ENCODE results near the gene ZNF423. TPM values are rescaled to one million over a fixed set of nuclear protein-coding genes. Genes with fewer than 3 reads are reported as not detected.
"Not testable (repeated sequence)": the region's sequence is repeated elsewhere in the genome, so short reads cannot be mapped to it uniquely, and the experiment has no call there.

Gene ZNF423
- polyA plus RNA-seq, 4 donors: 28.0 to 38.7 (median 29.0) TPM

DNA sequence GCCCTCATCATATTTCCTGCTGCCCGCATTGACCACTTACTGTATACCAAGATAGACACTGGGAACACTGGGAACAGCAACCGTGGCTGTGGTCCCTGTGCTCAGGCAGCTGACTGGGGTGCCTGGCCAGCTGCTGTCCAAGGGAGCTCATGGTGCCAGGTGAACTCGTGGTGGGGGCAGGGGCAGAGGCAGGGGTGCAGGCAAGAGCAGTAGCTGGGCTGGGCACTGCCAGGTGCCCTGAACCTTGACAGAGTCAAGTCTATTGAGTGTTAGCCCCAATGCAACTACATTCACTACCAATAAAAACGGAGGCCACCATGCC, 279.8 kb downstream of the ZNF423 start:
- no peak for DNase-seq (ENCODE audit: low read depth in 4 of 4, low spot score in 3 of 4)

GRCh38 chr16:49575346-49576172, 280.4 kb downstream of the ZNF423 start:
- no peak for DNase-seq (ENCODE audit: low read depth in 4 of 4, low spot score in 3 of 4)

- DNase-seq (ENCODE audit: low read depth in 4 of 4, low spot score in 3 of 4): no peak
Observed at GRCh38 chr16:49574826-49575225, 281.1 kb downstream of the ZNF423 start.

DNA sequence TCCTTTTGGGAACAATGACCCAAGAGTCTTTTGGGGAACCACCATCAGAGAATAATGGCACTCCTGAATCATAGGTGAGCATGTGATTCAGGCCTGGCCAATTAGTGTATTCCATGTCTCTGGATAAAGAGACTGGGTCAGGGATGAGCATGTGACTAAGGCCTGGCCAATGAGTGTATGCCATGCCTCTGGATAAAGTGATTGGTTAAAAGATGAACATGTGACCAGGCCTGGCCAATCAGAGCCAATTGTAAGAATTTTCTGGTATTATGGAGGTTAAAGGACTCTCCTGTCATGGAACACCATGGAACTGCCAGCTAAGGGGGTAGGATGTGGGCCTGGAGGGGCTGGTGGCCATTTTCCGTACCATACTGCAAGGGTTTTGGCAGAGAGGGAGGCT, 288.0 kb downstream of the ZNF423 start:
- no peak for DNase-seq (ENCODE audit: low read depth in 4 of 4, low spot score in 3 of 4)

- DNase-seq (ENCODE audit: low read depth in 4 of 4, low spot score in 3 of 4): no peak
Observed at GRCh38 chr16:49566432-49566831, 289.5 kb downstream of the ZNF423 start.

DNA sequence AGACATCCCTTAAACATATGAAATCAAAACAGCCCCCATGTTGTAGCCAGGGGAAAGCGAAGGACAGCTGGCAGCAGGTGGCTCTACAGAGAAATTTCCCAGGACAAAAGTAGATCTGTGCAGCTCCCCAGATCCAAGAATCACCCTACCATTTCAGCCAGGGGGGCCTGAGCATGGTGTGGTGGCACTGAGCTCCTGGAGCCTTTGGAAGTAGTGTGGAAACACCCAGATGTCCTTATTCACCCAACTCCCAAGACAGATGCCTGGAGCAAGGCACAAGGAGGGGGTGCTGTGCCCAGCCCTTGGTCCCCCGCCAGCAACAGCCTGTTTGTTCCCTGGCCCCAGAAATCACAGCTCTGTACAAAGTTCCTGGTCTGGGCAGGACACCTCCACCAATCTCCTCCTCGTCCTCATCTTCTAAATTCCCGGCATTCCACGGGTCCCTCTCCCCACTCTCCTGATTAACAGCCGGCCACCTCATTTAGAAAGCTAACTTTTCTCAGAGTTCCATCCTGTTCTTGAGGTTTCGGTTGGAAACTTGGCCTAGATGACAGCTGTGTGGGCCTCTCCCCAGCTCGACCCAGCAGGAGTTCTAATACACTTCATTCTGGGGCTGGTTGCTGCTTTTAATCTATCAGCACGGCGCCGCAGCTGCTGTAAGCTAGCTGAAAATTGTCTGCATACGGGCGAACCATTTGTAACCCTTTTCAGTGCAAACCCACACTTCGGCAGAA, 291.2 kb downstream of the ZNF423 start:
- DNase-seq (ENCODE audit: low read depth in 4 of 4, low spot score in 3 of 4): no peak

DNA sequence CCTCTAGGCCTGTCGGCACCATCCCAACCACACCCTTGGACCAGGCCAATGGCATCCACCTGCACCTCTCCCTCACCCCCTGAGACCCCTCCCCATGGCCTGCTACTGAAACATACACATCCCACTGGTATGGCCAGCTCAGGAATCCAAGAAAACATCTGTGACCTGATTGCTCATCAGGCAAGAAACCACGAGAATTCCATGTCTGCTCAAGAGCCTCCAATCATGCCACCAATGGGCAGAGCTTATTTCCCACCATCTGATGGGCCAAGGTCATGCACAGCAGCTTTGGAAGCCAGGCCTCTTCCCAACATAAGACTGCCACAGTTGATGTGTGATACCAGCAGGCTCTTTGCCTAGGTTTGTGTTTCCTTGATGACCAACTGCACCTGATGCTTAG, 292.2 kb downstream of the ZNF423 start:
- no peak for DNase-seq (ENCODE audit: low read depth in 4 of 4, low spot score in 3 of 4)

GRCh38 chr16:49562894-49563293, 293.0 kb downstream of the ZNF423 start:
- not testable (repeated sequence) for DNase-seq (ENCODE audit: low read depth in 4 of 4, low spot score in 3 of 4)

DNA sequence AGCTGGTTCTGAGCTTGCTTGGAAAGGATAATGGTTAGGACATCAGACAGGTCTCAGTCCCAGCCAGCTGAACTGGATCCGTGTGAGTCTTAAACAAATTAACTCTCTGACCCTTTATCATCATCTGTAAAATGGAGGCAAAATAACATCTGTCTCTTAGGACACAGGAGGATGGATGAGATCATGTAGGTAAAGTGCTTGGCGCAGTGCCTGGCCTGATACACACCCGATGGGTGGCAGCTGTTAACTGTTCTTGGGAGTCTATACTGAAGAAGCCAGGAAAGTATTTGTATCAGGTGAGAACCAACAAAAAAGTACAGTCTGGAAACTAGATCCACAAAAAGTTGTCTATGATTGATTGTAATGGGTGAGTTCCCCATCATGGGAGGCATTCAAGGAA, 293.7 kb downstream of the ZNF423 start:
- no peak for DNase-seq (ENCODE audit: low read depth in 4 of 4, low spot score in 3 of 4)

DNA sequence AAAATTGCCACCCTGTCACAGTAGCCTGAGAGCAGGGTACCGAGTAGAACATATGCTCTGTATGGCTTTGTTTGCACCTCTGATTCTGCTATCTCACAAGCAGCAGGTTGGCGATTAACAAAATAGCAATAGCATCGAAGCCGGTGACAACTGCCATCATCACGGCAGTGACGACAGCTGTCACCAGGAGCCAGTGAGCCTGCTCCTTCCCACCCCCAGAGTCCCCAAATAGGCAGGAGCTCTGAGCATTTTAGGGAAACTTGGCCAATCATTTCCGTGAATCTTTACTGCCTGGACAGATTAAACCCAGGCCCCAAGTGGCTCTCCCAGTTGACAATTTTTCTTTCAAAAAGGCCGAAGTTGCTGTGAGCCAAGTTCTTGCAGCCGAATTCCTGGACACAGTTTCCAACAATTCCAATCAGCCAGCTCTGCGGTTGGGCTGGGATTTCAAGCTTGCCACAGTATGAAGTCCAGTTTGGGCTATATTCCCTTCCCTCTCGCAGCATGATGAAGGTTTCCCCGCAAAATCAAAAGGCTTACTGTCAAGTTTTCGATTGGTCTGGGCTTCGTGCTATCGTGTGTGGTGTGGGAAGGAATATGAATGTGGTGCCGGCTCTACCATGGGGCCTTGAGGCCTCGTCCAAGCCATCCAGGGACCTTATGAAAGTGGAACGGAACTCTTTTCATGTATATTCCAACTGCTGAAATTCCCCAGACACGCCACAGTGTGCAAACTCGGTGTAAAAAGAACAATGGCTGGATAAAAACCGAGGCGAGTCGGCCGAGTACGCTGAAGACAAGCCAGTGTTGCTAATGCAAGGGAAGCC, 295.7 kb downstream of the ZNF423 start:
- DNase-seq (ENCODE audit: low read depth in 4 of 4, low spot score in 3 of 4): no peak

DNA sequence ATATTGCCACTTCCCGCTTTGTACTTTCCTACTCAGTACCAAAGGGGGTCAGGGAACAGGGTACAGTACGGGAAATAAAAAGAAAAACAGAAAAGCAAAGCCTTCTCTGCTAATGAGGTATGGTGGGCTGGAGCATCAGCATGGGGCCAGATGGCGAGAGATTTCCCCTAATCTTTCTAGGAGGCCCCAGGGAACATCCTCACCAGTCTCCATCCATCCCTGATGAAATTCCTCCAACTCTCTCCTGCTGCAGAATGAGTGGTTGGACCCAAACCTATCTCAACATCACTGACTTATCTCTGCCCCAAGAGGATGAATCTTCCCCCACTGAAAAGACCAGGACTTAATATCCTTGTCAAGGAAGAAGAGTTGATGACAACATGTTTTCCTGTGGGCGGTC, 296.7 kb downstream of the ZNF423 start:
- DNase-seq (ENCODE audit: low read depth in 4 of 4, low spot score in 3 of 4): no peak

DNA sequence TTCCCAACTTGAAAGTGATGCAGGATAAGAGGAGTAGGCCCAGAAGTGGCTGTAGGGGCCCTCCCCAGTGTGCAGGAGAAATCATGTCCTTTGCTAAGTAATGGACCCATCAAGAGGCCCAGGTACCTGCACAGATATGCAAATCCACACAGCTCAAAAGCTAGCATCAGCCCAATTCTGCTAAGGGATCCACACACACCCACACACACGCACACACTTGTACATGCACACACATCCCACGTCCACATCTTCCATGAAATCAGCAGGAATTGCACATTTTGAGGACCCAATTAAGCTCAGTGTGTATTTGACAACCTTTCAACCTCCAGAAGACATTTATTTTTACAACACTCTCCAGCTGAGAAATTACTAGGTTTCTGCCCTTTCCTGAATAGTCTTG, 297.5 kb downstream of the ZNF423 start:
- DNase-seq (ENCODE audit: low read depth in 4 of 4, low spot score in 3 of 4): no peak

DNA sequence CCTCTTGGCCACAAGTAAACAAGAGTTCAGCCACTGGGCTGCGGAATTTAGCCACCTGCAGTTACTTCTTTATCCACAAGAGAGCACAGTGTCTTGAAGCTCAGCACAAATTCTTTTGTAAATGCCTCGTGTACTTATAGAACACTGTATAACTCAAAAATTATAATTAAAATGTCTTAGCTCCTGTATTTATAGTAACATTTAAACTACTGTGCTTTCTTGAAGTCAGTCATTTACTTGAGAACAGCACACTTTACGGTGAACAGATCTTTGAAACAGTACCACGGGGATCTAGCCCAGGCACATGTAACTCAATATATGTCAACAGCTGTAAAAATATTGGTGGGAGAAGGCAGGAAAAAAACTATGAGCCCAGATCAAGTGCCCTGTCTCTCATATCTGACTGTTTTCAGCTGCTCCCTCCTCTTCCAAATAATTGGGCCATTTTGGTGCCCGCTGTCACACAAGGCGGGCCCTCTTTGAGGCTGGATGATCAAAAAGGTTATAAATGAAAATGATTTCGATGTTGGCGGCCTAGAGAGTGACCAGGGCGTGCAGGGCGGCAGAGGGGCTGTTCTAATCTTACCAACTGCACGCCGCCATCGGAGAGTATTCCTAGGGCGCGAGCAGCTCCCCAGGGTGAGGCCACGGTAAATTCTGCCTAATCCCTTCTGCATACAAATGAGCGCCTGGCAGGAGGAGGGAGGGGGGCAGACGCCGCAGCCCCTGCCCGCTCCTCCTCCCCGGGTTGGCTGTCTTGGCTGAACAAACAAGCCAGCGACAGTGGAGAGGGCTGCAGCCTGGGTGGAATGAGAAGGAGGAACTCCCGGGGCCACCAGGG, 299.1 kb downstream of the ZNF423 start:
- DNase-seq (ENCODE audit: low read depth in 4 of 4, low spot score in 3 of 4): peak; percentile 52 to 66 (median 60)

DNA sequence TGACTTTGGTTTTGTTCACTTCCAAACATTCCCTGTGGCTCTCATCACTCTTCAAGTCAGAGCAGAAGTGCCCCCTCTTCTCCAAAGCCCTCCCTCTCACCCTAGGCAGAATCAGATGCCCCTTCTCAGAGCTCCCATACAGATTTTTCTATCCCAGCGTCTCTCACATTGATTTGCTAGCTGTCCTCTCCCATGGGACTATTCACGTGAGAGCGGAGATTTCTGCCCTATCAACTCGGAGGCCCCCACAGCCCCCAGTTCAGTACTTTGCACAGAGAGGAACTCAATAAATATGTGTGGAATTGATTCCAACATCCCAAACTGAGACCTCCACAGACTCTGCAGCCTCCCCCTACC, 299.7 kb downstream of the ZNF423 start:
- no peak for DNase-seq (ENCODE audit: low read depth in 4 of 4, low spot score in 3 of 4)

DNA sequence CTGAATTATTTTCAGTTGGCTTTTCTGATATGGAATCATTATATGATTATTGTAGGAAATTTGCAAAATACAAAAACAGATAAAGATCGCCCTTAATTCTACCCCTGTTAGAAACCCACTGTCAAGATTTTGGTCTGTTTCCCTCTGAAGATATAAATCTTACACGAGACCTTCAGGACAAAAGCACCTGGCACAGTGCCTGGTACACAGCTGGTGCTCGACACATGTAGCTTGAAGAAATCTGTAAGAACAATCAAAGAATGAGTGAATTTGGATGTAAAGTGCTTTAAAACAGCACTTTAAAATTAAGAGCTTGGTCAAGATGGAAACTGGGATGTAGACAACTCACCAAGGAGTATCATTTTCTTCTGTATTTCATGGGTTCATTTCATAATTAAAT, 301.2 kb downstream of the ZNF423 start:
- DNase-seq (ENCODE audit: low read depth in 4 of 4, low spot score in 3 of 4): no peak

DNA sequence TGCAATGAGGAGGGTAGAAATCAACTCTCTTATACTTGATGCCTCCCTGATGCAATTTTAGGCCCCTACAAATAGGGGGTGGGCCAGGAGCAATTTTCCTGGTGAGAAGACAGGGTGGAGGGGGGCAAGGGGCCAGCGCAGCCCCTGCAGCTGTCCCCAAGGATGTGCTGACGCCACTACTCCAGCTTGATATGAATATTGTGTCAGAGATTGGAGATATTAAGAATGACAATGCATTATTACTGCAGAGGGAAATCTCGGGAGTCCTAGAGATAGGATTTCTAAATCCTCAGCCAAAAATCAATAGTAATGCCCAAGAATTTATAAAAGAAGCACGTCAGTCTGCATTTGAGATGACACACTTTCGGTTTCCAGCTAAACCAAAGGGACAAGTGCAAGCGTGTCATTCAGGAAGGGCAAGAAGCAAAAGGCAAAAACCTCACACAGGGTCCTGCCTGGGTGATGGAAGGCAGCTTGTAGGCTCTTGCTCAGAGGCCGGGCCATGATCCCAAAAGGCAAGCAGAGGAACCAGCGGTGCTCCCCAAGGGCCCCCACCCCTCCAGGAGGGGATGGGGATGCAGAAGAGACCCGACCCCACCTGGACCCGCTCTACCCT, 303.5 kb downstream of the ZNF423 start:
- no peak for DNase-seq (ENCODE audit: low read depth in 4 of 4, low spot score in 3 of 4)

GRCh38 chr16:49550666-49551065, 305.2 kb downstream of the ZNF423 start:
- DNase-seq (ENCODE audit: low read depth in 4 of 4, low spot score in 3 of 4): no peak

GRCh38 chr16:49550140-49550539, 305.8 kb downstream of the ZNF423 start:
- DNase-seq (ENCODE audit: low read depth in 4 of 4, low spot score in 3 of 4): no peak

DNA sequence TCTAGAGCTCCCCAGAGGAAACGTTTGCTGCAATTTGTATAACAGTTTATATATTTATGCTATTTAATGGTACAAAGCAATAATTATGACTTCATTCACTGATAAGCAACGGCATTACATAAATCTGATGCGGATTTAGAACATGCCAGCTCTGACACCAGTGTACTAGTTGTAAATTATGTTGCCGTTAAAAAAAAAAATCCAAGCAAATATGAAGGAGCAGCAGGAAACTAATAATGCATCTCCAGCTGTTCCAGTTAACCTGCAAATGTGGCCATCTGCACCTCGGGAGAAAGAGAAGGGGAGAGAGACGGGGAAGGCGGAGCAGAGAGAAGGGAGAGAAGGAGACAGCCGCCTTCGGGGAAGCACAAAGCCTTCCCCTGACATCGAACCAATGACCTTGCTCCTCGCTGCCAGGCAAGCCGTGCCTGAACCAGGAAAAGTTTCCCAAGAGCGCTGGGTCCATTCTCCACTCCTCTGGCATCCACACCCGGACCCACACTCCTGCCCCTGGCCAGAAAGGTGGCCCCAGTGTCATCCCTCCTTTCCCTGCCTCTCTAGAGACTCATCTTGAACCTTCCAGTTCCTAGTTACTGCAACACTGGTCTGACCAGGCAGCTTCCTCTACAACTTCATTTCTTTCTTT, 307.5 kb downstream of the ZNF423 start:
- DNase-seq (ENCODE audit: low read depth in 4 of 4, low spot score in 3 of 4): no peak

DNA sequence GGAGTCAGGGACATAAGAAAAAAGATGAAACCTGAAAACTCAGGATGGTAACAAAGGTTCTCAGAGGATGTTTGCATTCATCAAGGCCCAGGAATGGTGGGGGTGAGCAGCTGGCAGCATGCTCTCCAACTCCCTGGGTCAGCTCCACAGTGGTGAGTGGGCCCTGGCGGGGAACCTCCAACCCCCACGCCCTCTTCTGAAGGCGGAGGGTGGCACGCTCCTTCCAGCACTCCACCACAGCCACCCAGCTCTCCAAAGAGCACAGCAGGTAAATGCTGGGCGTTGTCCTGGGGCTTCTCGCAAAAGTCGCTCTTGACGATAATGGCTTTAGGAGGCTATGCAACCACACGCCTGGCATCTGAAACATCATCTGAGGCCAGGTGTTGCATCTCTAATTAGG, 308.5 kb downstream of the ZNF423 start:
- DNase-seq (ENCODE audit: low read depth in 4 of 4, low spot score in 3 of 4): no peak
